ENCODE data around the gene ATP11A.

GRCh38 chr13:112718318-112718717 is 28.5 kb downstream of the ATP11A start:
- no peak for TF ChIP-seq EZH2phosphoT487 (IDR thresholded peaks at IDR 0.05; ENCODE audit: unreplicated experiment)
- TF ChIP-seq CTCF (conservative IDR thresholded peaks at IDR 0.05; ENCODE audit: low read depth in 2 of 2), result no peak
- TF ChIP-seq POLR2AphosphoS5 (IDR thresholded peaks at IDR 0.05; ENCODE audit: low read depth), result no peak
- TF ChIP-seq, protein P1, sequence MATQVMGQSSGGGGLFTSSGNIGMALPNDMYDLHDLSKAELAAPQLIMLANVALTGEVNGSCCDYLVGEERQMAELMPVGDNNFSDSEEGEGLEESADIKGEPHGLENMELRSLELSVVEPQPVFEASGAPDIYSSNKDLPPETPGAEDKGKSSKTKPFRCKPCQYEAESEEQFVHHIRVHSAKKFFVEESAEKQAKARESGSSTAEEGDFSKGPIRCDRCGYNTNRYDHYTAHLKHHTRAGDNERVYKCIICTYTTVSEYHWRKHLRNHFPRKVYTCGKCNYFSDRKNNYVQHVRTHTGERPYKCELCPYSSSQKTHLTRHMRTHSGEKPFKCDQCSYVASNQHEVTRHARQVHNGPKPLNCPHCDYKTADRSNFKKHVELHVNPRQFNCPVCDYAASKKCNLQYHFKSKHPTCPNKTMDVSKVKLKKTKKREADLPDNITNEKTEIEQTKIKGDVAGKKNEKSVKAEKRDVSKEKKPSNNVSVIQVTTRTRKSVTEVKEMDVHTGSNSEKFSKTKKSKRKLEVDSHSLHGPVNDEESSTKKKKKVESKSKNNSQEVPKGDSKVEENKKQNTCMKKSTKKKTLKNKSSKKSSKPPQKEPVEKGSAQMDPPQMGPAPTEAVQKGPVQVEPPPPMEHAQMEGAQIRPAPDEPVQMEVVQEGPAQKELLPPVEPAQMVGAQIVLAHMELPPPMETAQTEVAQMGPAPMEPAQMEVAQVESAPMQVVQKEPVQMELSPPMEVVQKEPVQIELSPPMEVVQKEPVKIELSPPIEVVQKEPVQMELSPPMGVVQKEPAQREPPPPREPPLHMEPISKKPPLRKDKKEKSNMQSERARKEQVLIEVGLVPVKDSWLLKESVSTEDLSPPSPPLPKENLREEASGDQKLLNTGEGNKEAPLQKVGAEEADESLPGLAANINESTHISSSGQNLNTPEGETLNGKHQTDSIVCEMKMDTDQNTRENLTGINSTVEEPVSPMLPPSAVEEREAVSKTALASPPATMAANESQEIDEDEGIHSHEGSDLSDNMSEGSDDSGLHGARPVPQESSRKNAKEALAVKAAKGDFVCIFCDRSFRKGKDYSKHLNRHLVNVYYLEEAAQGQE (IDR thresholded peaks at IDR 0.05; ENCODE audit: unreplicated experiment), result no peak
- TF ChIP-seq EZH2 (IDR thresholded peaks at IDR 0.05; ENCODE audit: low read depth, unreplicated experiment), result no peak
- TF ChIP-seq JUNB (IDR thresholded peaks at IDR 0.05; ENCODE audit: unreplicated experiment), result no peak
- no peak for TF ChIP-seq ZNF114 (CRISPR knock-in tag; IDR thresholded peaks at IDR 0.05)
- no peak for TF ChIP-seq ZNF331 (CRISPR knock-in tag; IDR thresholded peaks at IDR 0.05; ENCODE audit: low read depth)
- TF ChIP-seq CREB1 (CRISPR knock-in tag; IDR thresholded peaks at IDR 0.05; ENCODE audit: low read depth), result no peak
- TF ChIP-seq, protein P2, sequence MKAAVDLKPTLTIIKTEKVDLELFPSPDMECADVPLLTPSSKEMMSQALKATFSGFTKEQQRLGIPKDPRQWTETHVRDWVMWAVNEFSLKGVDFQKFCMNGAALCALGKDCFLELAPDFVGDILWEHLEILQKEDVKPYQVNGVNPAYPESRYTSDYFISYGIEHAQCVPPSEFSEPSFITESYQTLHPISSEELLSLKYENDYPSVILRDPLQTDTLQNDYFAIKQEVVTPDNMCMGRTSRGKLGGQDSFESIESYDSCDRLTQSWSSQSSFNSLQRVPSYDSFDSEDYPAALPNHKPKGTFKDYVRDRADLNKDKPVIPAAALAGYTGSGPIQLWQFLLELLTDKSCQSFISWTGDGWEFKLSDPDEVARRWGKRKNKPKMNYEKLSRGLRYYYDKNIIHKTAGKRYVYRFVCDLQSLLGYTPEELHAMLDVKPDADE (IDR thresholded peaks at IDR 0.05), result no peak
- TF ChIP-seq NANOG (IDR thresholded peaks at IDR 0.05; ENCODE audit: borderline replicate concordance), result no peak

Measured in GM23338 (cell line).